GM19452 (cell line): ENCODE measurements around the gene RIPK4.

ENCODE experiments used
- ATAC-seq: cut with Tn5 transposase; IDR thresholded peaks from one replicate; pipeline ENCODE4 v1.9.1; 2021; ENCODE audit not compliant: unreplicated experiment

Gene RIPK4

DNA sequence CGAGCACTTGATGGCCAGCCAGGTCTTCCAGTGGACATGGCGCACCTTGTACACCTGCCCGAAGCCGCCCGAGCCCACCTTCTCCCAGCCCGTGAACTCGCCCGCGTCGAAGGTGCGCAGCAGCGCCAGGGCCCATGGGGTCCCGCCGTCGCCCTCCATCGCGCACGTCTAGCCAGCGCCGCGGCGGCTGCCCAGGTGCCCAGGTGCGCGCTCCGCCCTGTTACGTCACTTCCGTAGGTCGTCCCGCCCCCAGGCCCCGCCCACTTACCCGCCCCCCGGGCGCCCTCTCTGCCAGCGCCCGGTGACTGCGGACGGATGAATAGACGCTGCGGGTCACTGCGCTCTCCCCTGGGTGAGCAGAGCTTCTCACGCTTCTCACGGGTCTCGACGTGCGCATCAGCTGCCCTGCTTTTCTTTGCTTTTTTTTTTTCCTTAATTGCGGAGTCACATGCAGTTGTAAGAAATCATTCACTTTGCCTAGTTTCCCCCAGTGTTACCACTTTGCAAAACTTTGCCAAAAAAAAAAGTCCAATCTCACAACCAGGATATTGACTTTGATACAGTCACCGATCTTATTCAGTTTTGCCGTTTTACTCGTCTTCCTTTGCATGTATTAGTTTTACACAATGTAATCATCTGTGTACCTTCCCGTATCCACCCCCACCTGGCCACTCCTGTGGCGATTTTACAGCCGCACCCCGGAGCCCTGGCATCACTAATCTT is at the start of gene RIPK4:
RIPK4 (minus strand) TSS at position 170 of the 723 bp plus-strand sequence; CDS start at position 159, 11 bp downstream.
- ATAC-seq = no peak

DNA sequence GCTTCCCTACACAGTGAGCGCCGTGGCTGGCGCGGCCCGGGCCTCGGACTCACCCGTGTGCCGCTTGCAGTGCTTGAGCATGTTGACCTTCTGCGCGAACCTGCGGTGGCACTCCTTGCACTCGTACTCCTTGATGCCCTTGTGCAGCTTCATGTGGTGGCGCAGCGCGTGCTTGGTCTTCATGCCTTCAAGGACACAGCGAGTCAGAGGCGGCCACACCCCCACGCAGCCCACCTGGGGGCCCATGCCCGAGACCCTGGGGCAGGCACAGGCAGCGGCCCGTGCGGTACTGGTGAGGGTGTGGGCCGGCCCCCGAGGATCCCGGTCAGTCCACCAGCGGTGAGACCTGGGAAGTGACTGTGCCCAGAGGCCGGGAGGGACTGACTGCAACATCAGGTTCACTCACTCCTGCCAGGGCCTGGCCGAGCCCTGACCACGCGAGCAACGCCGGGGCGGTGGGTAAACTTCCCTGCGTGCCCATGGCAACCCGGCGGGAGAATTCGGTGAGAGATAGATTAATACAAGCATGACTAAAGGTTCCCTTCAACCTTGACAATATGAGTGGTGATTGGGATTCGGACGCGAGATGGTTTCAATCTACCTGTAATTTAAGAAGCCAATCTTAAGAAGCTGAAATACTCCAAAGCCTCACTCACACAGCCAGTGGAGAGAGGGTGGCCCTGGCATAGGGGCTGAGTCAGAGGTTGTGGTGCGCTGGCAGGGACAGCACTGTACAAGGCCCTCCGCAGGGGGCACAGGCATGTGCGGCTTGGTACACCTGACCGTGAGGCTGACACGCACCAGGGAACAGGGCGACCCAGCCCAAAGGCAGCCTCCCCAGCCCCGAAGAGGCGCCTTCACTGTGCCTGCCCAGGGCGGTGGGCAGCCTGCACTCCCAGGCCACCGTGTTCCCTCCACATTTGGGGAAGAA is 49.1 kb upstream of the RIPK4 start:
- ATAC-seq = no peak

DNA sequence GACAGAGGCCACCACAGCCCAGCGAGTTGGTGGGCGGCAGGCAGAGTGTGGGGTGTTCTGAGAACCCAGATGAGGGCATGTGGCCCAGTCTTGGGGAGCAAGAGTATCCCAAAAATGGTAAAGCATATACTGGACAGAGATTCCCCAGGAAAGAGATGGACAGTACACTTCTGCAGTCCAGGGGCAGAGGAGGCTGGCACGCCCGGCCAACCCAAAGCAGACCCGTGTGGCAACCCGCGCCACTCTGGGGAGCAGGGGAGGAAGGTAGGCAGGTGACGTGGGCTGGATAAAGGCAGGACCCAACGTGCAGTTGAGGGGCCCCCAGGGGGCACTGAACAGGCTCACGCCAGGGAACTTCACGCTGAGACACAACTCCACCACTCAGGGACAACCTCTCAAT is 46.4 kb upstream of the RIPK4 start:
- ATAC-seq = no peak

DNA sequence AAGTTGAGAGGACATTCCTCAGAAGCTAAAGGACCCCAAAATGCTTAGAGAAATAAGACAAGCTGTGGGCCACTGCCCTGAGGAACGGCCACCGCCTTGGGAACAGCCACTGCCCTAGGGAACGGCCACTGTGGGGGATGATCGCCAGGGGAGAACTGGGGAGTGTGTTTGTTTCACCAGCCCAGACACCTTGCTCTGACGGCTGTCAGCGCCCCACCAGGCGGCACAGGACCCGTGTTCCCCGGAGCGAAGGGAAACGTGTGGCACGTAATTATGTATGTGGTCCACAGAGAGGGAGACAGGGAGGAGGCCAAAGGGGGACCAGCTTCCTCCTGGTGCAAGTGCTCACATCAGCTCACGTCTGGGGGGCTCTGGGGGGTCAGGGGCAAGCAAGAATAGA is 45.8 kb upstream of the RIPK4 start:
- no peak for ATAC-seq

DNA sequence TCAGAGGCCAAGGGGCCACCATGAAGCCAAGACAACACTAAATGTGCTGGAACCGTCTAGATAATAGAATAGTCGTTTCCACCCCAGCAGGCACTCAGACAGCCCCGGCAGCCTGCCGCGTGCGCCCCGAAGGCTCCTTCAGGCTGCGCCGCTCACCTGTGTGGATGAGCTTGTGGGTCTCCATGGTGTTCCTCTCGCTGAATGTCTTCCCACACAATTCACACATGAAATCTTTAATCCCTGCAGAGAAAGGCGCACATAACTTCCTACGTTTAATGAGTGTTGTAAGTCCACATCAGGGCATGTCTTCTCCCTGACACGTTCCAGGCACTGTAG is 43.7 kb upstream of the RIPK4 start:
- ATAC-seq = no peak

DNA sequence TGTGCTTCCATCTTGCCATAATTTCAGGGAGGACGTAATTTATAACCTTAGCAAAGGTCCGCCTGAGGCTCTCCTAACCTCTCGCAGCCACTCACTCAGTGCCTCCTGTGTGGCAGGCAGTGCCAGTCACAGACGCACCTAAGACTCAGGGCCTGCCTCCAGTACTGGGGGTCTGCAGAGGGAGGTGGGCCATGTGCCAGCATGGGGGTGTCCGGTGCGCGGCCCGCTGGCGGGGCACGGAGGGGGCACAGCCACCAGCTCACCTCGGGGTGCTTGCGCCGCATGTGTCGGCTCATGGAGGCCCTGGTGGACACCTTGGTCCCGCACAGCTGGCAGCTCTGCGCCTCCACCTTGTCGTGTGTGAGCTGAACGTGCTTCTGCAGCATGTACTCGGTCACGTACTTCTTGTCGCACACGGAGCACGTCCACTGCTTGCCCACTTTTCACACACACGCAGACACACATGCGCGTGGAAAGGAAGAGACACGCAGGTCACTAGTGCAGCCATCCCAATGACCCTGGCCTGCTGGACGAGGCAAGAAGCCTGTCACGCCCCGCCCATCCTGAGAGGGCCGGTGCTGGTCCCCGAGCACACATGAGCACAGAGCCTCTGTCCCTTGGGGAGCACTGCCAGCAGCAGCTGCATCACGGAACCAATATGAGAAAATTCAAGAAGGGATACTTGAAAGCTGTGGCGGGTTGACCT is 43.2 kb upstream of the RIPK4 start:
- ATAC-seq = no peak

DNA sequence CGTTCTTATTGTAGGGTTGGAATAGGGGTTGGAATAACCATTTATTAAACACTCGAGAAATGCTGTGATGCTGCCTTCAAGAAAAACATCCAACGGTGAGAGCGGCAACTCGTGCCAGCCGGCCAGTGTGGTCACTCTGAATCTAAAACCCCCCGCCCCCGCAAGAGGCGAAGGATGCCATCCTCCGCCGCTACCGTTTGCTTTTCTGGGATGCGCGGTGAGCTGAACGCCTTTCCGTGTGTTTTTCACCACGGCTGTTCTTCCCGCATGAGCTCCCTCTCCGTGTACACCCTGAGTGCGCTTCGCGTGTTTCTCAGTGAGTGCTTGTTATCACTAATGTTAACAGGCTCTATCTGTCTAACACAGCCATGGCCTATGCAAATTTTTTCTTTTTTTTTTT is 42.0 kb upstream of the RIPK4 start:
- no peak for ATAC-seq

DNA sequence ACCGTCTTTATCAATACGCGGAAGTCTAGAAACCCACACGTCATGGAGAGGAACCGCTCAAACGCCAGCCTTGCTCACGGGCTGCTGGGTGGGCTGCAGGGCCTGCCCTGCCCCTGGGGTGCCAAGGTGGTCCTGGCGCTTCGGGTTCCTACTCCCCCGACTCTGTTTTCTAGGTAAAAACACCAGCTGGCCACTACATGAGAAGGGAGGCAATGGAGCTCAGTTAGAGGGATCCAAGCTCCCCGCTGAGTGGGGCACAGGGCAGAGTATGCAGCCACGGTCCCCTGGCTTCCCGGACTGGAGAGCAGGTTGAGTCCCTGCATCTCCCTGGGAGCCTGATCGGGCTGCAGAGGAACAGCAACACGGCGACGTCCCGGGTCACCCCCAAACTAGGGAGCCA is 41.2 kb upstream of the RIPK4 start:
- ATAC-seq = no peak

DNA sequence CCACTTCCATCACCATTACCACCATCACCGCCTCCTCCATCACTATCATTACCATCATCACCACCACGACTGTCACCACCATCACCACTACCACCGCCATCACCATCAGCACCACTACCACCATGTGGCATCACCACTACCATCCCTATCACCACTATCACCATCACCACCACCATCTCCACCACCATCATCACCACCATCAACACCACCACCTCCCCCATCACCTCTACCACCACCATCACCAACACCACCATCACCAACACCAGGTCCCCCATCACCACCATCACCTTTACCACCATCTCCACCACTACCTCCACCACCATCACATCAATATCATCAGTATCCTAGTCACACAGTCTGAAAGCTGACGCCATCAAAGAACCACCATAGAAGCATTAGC is 39.9 kb upstream of the RIPK4 start:
- ATAC-seq = no peak

DNA sequence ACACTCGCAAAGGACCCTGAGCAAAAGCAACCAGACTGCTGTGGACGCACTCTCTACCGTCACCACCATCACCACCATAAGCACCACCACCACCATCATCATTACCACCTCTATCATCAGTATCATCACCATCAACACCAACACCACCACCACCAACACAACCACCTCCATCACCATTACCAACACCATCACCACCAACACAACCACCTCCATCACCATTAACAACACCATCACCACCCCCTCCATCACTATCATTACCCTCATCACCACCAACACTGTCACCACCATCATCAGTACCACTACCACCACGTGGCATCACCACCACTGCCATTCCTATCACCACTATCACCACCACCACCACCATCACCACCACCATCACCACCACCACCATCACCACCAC is 38.8 kb upstream of the RIPK4 start:
- no peak for ATAC-seq

DNA sequence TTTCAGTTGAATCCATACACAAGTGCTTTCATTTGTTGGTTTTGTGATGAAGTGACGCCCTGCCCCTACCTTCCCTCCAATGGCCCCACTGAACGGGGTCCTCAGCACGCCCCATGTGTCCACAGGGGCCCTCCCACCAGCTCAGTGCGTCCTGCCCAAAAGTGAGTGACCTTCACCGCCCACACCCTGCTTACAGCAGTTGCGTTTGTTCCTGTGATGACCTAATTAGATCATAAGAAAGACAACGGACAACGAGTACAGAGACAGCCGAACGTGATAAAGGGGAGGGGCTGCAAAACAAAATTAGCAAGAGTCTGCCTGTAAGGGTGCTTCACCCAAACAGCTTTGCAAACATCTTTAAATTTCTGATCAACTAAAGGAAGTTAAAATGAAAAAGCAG is 38.2 kb upstream of the RIPK4 start:
- no peak for ATAC-seq

DNA sequence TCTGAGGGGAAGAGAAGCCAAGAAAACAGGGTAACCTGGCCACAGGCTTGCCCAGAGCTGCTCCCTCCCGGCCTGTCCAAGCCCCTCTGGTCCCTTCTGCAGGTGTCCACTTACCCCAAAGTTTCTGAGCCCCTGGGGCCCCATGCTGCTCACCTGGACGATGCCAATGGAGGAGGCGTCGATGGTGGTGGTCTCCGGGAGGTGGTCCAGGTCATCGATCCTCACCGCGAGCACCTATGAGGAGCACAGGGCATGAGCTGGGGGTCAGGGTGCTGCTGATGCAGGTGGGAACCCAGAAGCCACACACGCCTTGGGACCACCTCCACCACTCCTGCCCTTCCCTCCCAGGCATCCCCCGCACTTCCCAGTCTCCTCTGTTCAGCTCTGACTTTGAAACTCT is 37.5 kb upstream of the RIPK4 start:
- ATAC-seq = no peak

DNA sequence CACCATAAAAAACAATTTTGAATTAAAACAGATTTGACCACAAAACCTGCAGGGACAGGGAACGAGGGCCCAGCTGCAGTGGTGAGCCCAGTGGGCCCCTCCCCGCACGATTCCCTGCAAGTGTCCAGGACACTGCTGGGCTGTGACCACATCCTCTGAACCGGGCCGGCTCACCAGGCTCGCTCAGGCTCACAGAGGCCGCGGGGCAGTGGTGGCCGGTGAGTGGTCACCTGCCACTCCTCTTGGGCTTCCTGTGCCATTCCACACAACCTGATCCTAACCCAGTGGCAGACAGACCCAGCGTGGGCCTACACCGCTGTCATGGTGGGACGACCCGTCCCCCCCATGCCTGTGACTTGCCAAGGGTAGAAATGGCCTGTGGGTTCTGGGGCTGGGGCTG is 36.5 kb upstream of the RIPK4 start:
- no peak for ATAC-seq

DNA sequence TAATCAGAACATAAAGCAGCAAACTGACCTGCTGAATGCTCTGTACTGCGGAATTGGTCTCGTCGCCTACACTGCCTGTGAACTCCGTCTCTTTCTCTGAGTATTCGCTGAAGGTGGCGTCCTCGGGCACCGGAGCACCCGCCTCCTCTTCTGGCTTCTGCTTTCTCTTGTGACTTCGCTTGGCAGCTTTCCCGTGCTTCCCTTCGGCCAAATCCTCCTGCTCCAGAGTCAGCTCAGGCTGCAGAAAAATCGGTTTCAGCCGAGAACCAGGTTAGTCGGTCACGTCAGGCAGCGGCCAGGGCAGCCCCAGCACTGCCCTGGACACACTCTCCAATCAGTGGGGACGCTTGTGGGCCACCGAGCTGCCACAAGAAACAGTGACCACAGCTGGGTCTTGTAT is 35.8 kb upstream of the RIPK4 start:
- ATAC-seq = no peak

DNA sequence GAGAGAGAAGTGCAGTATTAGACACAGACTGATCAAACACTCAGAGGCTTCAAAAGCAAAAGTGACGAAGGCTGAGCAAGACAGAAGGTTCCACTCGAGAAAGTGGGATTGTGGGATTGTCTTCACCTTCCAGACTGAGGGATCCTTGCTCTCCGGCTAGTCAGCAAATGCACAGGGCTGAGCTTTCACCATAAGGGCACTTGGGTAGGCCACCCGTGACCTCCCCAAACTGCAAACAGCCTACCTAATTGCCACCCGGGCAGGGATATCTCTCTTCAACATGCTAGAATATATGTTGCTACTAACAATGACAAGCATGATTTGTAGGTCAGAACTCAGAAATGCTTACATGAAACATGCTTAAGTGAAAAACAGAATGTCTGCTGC is 35.3 kb upstream of the RIPK4 start:
- ATAC-seq = no peak

DNA sequence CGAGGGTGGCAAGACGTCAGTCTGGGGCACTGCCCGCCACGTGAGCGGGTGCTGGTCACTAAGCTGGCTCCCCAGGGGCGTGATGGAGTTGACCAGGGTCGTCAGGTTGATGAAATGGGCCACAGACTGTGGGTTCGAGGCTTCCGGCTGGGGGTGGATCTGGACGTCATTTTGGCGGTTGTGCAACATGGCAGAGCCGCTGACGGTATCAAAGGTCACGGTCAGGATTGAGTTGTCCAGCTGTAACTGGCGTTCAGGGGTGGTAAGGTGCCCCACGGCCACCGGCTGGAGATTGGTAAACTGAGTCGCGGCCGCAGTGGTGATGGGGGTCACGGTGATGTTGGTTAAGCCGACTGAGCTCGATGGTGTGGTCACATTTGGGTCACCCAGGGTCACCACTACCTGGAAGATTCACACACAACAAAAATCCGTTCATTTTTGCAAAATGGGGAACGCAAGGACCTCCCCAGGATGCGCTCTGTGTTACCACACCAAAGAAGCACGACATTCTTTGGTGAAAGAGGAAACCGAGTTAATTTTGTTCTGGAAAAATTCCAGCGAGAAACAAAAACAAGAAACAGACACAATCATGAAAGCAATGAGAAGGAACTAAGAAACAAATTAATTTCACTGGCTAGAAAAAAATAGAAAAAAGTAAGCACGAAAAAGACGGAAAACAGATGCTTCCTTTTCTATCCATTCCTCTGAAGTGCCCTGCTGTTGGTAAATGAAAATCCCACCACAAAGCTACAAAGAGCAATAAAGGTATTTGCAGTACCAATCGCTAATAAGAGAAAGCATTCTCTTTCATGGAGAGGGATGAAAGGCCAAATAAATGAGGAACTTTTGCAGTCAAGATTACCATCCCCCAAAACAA is 34.7 kb upstream of the RIPK4 start:
- no peak for ATAC-seq

DNA sequence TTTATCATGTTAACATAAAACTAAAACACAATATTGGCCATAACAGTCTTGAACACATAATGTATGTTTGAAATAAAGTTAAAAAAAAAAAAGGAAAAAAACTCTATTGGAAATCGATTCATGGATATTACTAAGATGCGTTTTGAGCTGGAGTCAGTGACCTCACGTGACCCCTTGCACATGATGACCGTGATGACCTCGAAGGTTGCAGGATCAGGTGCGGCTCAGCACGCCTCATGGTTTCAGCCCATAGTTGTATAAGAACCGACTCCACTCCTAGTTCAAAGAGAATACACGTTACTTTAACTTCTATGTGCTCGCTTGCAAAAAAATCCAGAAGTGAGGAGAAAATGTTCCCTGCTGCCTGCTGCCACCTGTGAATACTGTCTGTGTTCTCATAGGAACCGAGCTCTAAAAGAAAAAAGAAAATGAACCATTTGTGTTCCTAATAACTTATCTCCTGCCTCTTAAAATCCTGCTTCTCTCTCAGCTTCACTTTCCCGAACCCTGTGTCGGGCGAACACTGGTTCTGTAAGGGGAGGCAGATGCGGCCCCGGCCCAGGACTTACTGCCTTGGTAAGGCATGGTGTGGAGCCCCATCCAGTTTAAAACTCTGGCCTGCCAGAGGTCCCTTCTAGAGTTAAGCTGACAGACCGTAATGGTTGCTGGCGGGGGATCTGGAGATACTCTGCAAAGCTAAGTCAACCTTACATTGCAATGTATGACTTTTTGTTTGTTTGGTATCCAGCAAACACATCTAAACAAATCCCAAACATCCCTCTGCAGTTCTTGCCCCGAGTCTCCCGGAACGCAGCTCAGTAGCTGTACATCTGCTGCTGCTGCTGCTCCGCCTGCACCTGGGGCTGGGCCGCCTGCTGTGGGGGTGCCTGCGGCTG is 33.8 kb upstream of the RIPK4 start:
- no peak for ATAC-seq

DNA sequence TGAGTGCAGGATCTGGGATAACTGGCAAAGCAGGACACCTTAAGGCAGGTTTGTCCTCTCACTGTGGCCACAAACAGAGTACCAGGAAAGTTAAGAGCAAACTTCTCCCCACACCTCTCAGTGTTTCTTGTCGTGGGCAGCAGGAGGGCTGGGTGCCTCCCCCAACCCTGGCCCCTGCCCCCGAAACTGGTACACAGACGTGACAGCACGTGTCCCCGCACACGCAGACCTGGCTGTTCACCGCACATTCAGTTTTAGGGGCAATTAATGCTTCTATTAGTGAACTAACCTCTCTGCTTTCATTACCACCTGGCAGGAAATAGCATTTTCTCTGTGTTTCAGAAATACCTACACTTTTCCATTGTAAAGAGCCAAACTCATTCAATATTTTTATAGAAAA is 32.9 kb upstream of the RIPK4 start:
- no peak for ATAC-seq

DNA sequence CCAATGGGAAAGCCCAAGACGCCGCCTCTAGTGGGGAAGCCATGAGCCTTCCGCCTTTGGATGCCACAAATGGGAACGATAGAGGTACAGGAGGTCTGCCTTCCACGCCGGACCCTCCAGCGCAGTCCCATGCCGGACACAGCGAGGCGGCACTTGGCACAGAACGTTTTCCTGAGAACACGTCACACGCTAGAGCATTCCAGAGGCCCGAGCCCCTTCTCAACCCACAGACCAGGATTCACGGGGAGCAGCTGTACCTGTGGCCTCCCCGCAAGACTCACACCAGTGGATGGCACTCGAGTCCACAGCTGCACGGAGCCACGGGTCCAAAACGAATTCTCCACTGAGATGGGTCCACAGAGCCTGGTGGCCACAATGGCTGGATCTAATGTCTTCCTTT is 31.5 kb upstream of the RIPK4 start:
- no peak for ATAC-seq
